K562 (cell line): Measurements from ENCODE around the gene ST6GALNAC6. TPM values are rescaled to one million over a fixed set of nuclear protein-coding genes. Genes with fewer than 3 reads are reported as not detected.

Experiments used
- CBX8 ChIP-seq: fragments of 200-600 bp; sonication (generic); IDR thresholded peaks from 2 replicates; pipeline ENCODE4 v1.6.1; 2012; ENCODE audit warnings: borderline replicate concordance, mixed run types, low read depth, mild to moderate bottlenecking, moderate library complexity, mixed read lengths, low read length, control low read depth, inconsistent platforms; ENCODE audit not compliant: poor library complexity, severe bottlenecking; ENCODE audit errors: extremely low read depth
- ESRRA ChIP-seq: fragments of 450-650 bp; IDR thresholded peaks from 2 replicates; pipeline ENCODE4 v1.6.1; 2014; ENCODE audit warnings: low read depth, mild to moderate bottlenecking, moderate library complexity, borderline replicate concordance
- GATAD2B ChIP-seq: fragments of 450-650 bp; IDR thresholded peaks from 2 replicates; pipeline ENCODE4 v1.6.1; 2017; ENCODE audit warnings: mild to moderate bottlenecking, borderline replicate concordance
- KDM2B ChIP-seq: fragments of 250-450 bp; sonication (Bioruptor Pico); IDR thresholded peaks from 2 replicates; pipeline ENCODE4 v1.8.0; 2021; ENCODE audit warnings: mild to moderate bottlenecking, moderate library complexity
- KDM4B ChIP-seq, 2 experiments: fragments of 450-650 bp in 1 of 2; sonication (generic) in 1 of 2; IDR thresholded peaks; 2 replicates each; pipeline ENCODE4 v1.6.1; 2016 to 2017; ENCODE audit warnings: borderline replicate concordance in 2 of 2, antibody characterized with exemption in 1 of 2, low read depth in 1 of 2, mild to moderate bottlenecking in 1 of 2
- MAZ ChIP-seq, 2 experiments: fragments of 450-650 bp in 1 of 2; sonication (generic) in 1 of 2; formaldehyde crosslinking; IDR thresholded peaks in 1 of 2; conservative IDR thresholded peaks in 1 of 2; 2 replicates each; pipeline versions ENCODE4 v1.4.0 to v1.5.0; 2020; ENCODE audit warnings: mild to moderate bottlenecking in 1 of 2, missing genetic modification reagents in 1 of 2
- MLLT1 ChIP-seq, 2 experiments: fragments of 450-650 bp; IDR thresholded peaks; 2 replicates each; pipeline ENCODE4 v1.6.1; 2016
- TFAP4 ChIP-seq: sonication (generic); formaldehyde crosslinking; IDR thresholded peaks from 2 replicates; pipeline ENCODE4 v1.8.0; 2022; ENCODE audit warnings: missing genetic modification reagents, mild to moderate bottlenecking, moderate library complexity, borderline replicate concordance
- ZBTB40 ChIP-seq, 2 experiments: fragments of 450-650 bp in 1 of 2; sonication (generic) in 1 of 2; formaldehyde crosslinking in 1 of 2; IDR thresholded peaks; 2 replicates each; pipeline versions ENCODE4 v1.7.1 to v1.9.0; 2016 to 2022; ENCODE audit warnings: inconsistent platforms in 1 of 2, mild to moderate bottlenecking in 1 of 2, missing genetic modification reagents in 1 of 2
- polyA plus RNA-seq, 8 experiments: library from polyadenylated mRNA; depleted of rRNA in 4 of 8; stranded (reverse) in 5 of 8; unstranded in 3 of 8; fragments of >200 nt; fragmentation: Nextera tagmentation in 2 of 8; fragmentation: Illumina TruSeq in 1 of 8; extraction: Ambion mirVana in 2 of 8; extraction: Trizol in 1 of 8; gene quantifications; 2 replicates each; pipeline versions ENCODE4 v1.2.1 to v1.2.3, GENCODE V29; 2011 to 2014; ENCODE audit warnings: inconsistent platforms in 1 of 8, missing spikeins in 1 of 8
- total RNA-seq, 7 experiments: library from RNA; depleted of rRNA in 6 of 7; stranded (reverse); fragments of >200 nt in 6 of 7; fragmentation: Illumina TruSeq in 2 of 7; extraction: Trizol in 2 of 7; gene quantifications; 2 replicates each; pipeline versions ENCODE4 v1.2.1 to v1.2.3, GENCODE V29; 2011 to 2021; ENCODE audit warnings: low replicate concordance in 1 of 7

ST6GALNAC6 gene
- total and polyA plus RNA-seq, 9 of the 15 experiments (the other 6 are each of a cell fraction or from before 2014, with no cell fraction given): 0.13 to 23.0 (median 14.5) TPM

- peak; percentile 41; the same call in 1 of the 2 replicates for TF ChIP-seq ZBTB40 (IDR thresholded peaks at IDR 0.05)
- no peak for TF ChIP-seq ZBTB40 (CRISPR knock-in tag; IDR thresholded peaks at IDR 0.05)
- TF ChIP-seq ESRRA: peak; percentile 81
- peak; percentile 87; the same call in 1 of the 2 replicates for TF ChIP-seq KDM2B
- TF ChIP-seq CBX8: no peak
- TF ChIP-seq MLLT1 (IDR thresholded peaks at IDR 0.05): peak in 1 of 2 experiments; percentile 65; a peak in 1 of 4 replicates
- peak; percentile 46 to 66; a peak in 3 of 4 replicates for TF ChIP-seq MAZ (CRISPR knock-in tag; conservative IDR thresholded peaks at IDR 0.05 in 1 of 2, IDR thresholded peaks at IDR 0.05 in 1 of 2)
- TF ChIP-seq TFAP4 (CRISPR knock-in tag): peak; percentile 38; the same call in 1 of the 2 replicates
- TF ChIP-seq GATAD2B: 0 out of 2 replicates have a peak, but pooled peaks have one; percentile 39
- peak in 1 of 2 experiments; percentile 21; a peak in 1 of 4 replicates for TF ChIP-seq KDM4B (IDR thresholded peaks at IDR 0.05; ENCODE audit: borderline replicate concordance in 2 of 2, low read depth in 1 of 2)
Measured at GRCh38 chr9:127916720-127917581, 17.5 kb upstream of the ST6GALNAC6 start, which contains the start of gene ST6GALNAC4 (continued).
